Astrocyte (in vitro differentiated cells and primary cell): ENCODE data around the gene RAB3B. TPM values are rescaled to one million over a fixed set of nuclear protein-coding genes. Genes with fewer than 3 reads are reported as not detected.

Experiments used
- DNase-seq: peaks from one replicate; pipeline ENCODE4 v3.0.0-alpha.2; 2010; ENCODE audit warnings: low read depth
- FAIRE-seq: peaks from 2 replicates; lab custom pipeline; 2011; peaks lifted over from hg19 to GRCh38; lab: Jason Lieb, UNC
- H2AFZ ChIP-seq: 2 replicates; pipeline ENCODE4 v1.6.0; 2012; ENCODE audit warnings: low read depth, low read length, inconsistent platforms
- H3K27ac ChIP-seq: 2 replicates; pipeline ENCODE4 v1.5.1; 2011; ENCODE audit warnings: low read depth, low read length, inconsistent platforms
- H3K27me3 ChIP-seq: 2 replicates; pipeline ENCODE4 v1.6.0; 2011; ENCODE audit warnings: low read length, inconsistent platforms; ENCODE audit not compliant: insufficient read depth
- H3K36me3 ChIP-seq: 2 replicates; pipeline ENCODE4 v1.5.1; 2011; ENCODE audit warnings: low read length, inconsistent platforms; ENCODE audit not compliant: insufficient read depth
- H3K4me1 ChIP-seq: 2 replicates; pipeline ENCODE4 v1.5.1; 2011; ENCODE audit warnings: low read length, inconsistent platforms; ENCODE audit not compliant: insufficient read depth
- H3K4me2 ChIP-seq: 2 replicates; pipeline ENCODE4 v1.6.0; 2012; ENCODE audit warnings: low read length, inconsistent platforms
- H3K4me3 ChIP-seq: 2 replicates; pipeline ENCODE4 v1.5.1; 2011; ENCODE audit warnings: low read depth, mild to moderate bottlenecking, low read length, inconsistent platforms; ENCODE audit not compliant: insufficient read depth
- H3K79me2 ChIP-seq: 2 replicates; pipeline ENCODE4 v1.6.0; 2012; ENCODE audit warnings: mild to moderate bottlenecking, low read length, inconsistent platforms; ENCODE audit not compliant: insufficient read depth
- H3K9ac ChIP-seq: 2 replicates; pipeline ENCODE4 v1.6.0; 2012; ENCODE audit warnings: mild to moderate bottlenecking, low read length, inconsistent platforms
- H3K9me3 ChIP-seq: 2 replicates; pipeline ENCODE4 v1.5.1; 2012; ENCODE audit warnings: low read depth, mild to moderate bottlenecking, low read length, inconsistent platforms; ENCODE audit not compliant: insufficient read depth
- H4K20me1 ChIP-seq: 2 replicates; pipeline ENCODE4 v1.6.0; 2012; ENCODE audit warnings: low read length, inconsistent platforms; ENCODE audit not compliant: insufficient read depth
- H3K27ac Mint-ChIP-seq: one replicate; pipeline ENCODE4 v1.8.0; 2021; ENCODE audit warnings: mild to moderate bottlenecking, mixed read lengths; ENCODE audit not compliant: unreplicated experiment
- H3K27me3 Mint-ChIP-seq: one replicate; pipeline ENCODE4 v1.8.0; 2021; ENCODE audit warnings: low read depth, mixed read lengths; ENCODE audit not compliant: unreplicated experiment
- H3K36me3 Mint-ChIP-seq: one replicate; pipeline ENCODE4 v1.8.0; 2021; ENCODE audit warnings: low read depth, mixed read lengths; ENCODE audit not compliant: unreplicated experiment
- H3K4me1 Mint-ChIP-seq: one replicate; pipeline ENCODE4 v1.8.0; 2021; ENCODE audit warnings: low read depth, mixed read lengths; ENCODE audit not compliant: unreplicated experiment
- H3K4me3 Mint-ChIP-seq: one replicate; pipeline ENCODE4 v1.8.0; 2021; ENCODE audit warnings: mild to moderate bottlenecking, moderate library complexity, mixed read lengths; ENCODE audit not compliant: unreplicated experiment
- H3K9me3 Mint-ChIP-seq: one replicate; pipeline ENCODE4 v1.8.0; 2021; ENCODE audit warnings: mild to moderate bottlenecking, mixed read lengths; ENCODE audit not compliant: unreplicated experiment
- EZH2 ChIP-seq: IDR thresholded peaks from 2 replicates; pipeline ENCODE4 v1.6.1; 2012; ENCODE audit warnings: mild to moderate bottlenecking, low read length, inconsistent platforms; ENCODE audit not compliant: insufficient read depth
- total RNA-seq: library from RNA; stranded (reverse); gene quantifications from 2 replicates; pipeline ENCODE4 v1.2.1, GENCODE V29; 2021
- TF ChIP-seq, protein P1 (sequence below): IDR thresholded peaks from 2 replicates; pipeline ENCODE4 v1.5.1; 2011; ENCODE audit warnings: low read depth, mild to moderate bottlenecking, inconsistent platforms, low read length, moderate library complexity; ENCODE audit not compliant: insufficient read depth

Gene RAB3B
- total RNA-seq, 1 donor from 2014 or later, result 49.2 TPM

DNA sequence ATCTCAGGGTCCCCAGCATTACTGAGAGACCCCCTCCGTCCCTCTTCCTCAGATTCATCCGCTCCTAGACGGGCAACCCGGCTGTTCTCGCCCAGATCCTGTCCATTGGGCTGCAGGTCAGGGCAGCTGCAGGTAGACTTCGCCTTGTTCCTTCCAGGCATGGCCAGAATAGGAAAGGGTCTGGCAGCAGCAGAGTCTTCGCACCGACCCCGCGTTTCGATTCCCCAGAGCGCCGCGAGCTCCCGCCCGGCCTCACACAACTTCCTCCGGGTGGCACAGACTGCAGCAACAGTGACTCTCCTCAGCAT is 112.2 kb downstream of the RAB3B start:
- peak overlapping the region; percentile 98 for H3K9ac ChIP-seq
- FAIRE-seq (no peak), DNase-seq (peak; percentile 9)
- H3K27me3 Mint-ChIP-seq, result peaks cover 2% of the 10 kb centered on the region
- H3K9me3 ChIP-seq, result no peaks in the 10 kb centered on the region
- H3K27ac ChIP-seq, result peak overlapping the region; percentile 97
- H3K27me3 ChIP-seq, result no peaks in the 10 kb centered on the region
- peak overlapping the region; percentile 92 for H3K4me2 ChIP-seq
- no peak overlapping the region for H3K4me3 Mint-ChIP-seq
- peaks cover 12% of the 10 kb centered on the region for H3K4me1 ChIP-seq
- no peaks in the 10 kb centered on the region for H3K36me3 Mint-ChIP-seq
- no peaks in the 10 kb centered on the region for H3K36me3 ChIP-seq
- H4K20me1 ChIP-seq, result peaks cover 20% of the 10 kb centered on the region
- TF ChIP-seq, protein P1, sequence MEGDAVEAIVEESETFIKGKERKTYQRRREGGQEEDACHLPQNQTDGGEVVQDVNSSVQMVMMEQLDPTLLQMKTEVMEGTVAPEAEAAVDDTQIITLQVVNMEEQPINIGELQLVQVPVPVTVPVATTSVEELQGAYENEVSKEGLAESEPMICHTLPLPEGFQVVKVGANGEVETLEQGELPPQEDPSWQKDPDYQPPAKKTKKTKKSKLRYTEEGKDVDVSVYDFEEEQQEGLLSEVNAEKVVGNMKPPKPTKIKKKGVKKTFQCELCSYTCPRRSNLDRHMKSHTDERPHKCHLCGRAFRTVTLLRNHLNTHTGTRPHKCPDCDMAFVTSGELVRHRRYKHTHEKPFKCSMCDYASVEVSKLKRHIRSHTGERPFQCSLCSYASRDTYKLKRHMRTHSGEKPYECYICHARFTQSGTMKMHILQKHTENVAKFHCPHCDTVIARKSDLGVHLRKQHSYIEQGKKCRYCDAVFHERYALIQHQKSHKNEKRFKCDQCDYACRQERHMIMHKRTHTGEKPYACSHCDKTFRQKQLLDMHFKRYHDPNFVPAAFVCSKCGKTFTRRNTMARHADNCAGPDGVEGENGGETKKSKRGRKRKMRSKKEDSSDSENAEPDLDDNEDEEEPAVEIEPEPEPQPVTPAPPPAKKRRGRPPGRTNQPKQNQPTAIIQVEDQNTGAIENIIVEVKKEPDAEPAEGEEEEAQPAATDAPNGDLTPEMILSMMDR, result no peak
- TF ChIP-seq EZH2, result no peak
- peak overlapping the region; percentile 80 for H2AFZ ChIP-seq
- peak overlapping the region; percentile 96 for H3K4me3 ChIP-seq
- H3K27ac Mint-ChIP-seq, result no peak overlapping the region
- peaks cover 12% of the 10 kb centered on the region for H3K4me1 Mint-ChIP-seq
- peaks cover 51% of the 10 kb centered on the region for H3K79me2 ChIP-seq
- H3K9me3 Mint-ChIP-seq, result no peaks in the 10 kb centered on the region

- H3K4me1 ChIP-seq, result peaks cover 12% of the 10 kb centered on the region
- H3K4me1 Mint-ChIP-seq, result peaks cover 12% of the 10 kb centered on the region
- DNase-seq, result peak; percentile 53
- FAIRE-seq, result no peak
- H3K4me3 ChIP-seq, result peak overlapping the region; percentile 96
- no peaks in the 10 kb centered on the region for H3K36me3 Mint-ChIP-seq
- H3K4me3 Mint-ChIP-seq, result no peak overlapping the region
- no peaks in the 10 kb centered on the region for H3K36me3 ChIP-seq
- no peaks in the 10 kb centered on the region for H3K9me3 ChIP-seq
- no peak for TF ChIP-seq EZH2
- TF ChIP-seq, protein P1, result no peak
- peak overlapping the region; percentile 80 for H2AFZ ChIP-seq
- no peaks in the 10 kb centered on the region for H3K9me3 Mint-ChIP-seq
- H3K79me2 ChIP-seq, result peaks cover 56% of the 10 kb centered on the region
- no peak overlapping the region for H3K27ac Mint-ChIP-seq
- peak overlapping the region; percentile 98 for H3K9ac ChIP-seq
- no peaks in the 10 kb centered on the region for H3K27me3 ChIP-seq
- peaks cover under 1% of the 10 kb centered on the region for H3K27me3 Mint-ChIP-seq
- H3K4me2 ChIP-seq, result peak overlapping the region; percentile 92
- peak overlapping the region; percentile 97 for H3K27ac ChIP-seq
- peaks cover 25% of the 10 kb centered on the region for H4K20me1 ChIP-seq
These were observed 112.8 kb downstream of the RAB3B start for GRCh38 chr1:51877434-51878307.

DNA sequence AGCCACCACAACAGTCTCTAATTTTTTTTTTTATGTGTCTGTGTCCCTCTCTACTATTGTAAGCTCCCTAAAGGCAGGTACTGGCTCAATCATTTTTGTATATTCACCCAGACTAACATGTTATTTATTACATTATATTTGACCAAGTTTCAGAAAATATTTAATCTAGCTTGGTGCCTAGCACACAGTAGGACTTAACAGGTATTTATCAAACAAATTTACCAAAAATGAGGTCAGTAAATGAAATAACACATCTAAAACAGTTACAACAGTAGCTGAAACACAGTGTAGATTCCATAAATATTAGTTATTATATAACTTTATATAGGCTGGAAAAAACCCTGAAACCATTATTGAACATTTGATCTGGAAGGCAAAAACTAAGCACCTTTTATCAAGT is 114.7 kb downstream of the RAB3B start:
- H3K4me3 Mint-ChIP-seq, result no peak overlapping the region
- no peak for TF ChIP-seq EZH2
- TF ChIP-seq, protein P1, result no peak
- Histone ChIP-seq H4K20me1 (peaks cover 35% of the 10 kb centered on the region), H3K9ac (no peak overlapping the region), H3K4me2 (peak overlapping the region; percentile 92), H2AFZ (no peak overlapping the region), H3K4me1 (peaks cover 12% of the 10 kb centered on the region), H3K79me2 (peaks cover 75% of the 10 kb centered on the region), H3K9me3 (no peaks in the 10 kb centered on the region), H3K36me3 (no peaks in the 10 kb centered on the region), H3K27ac (no peak overlapping the region), H3K4me3 (no peak overlapping the region), H3K27me3 (no peaks in the 10 kb centered on the region)
- FAIRE-seq (no peak), DNase-seq (no peak)
- H3K27me3 Mint-ChIP-seq, result no peaks in the 10 kb centered on the region
- no peaks in the 10 kb centered on the region for H3K36me3 Mint-ChIP-seq
- H3K4me1 Mint-ChIP-seq, result peaks cover 12% of the 10 kb centered on the region
- H3K9me3 Mint-ChIP-seq, result no peaks in the 10 kb centered on the region
- H3K27ac Mint-ChIP-seq, result peak overlapping the region; percentile 59
